ENCODE measurements around the gene PALS2.

PALS2 gene

DNA sequence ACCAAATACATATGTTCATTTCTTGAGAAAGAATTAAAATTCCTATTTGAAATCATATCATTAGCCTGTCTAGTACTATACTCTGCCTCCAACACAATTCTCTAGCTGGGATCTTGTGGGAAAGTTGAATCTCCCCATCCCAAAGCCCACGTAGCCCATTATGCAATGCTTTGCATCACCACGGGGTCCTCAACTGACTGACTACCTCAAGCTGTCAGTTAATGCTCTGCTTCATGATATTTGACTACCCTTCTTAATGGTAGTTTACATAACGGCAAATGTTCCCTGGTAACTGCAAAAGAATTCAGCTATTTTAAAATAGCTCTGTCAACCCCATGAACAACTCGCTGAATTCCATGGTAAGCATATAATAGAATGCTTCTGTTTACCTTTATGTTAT lies 23.3 kb upstream of the PALS2 start:
- DNase-seq = no peak
- TF ChIP-seq, protein P1, sequence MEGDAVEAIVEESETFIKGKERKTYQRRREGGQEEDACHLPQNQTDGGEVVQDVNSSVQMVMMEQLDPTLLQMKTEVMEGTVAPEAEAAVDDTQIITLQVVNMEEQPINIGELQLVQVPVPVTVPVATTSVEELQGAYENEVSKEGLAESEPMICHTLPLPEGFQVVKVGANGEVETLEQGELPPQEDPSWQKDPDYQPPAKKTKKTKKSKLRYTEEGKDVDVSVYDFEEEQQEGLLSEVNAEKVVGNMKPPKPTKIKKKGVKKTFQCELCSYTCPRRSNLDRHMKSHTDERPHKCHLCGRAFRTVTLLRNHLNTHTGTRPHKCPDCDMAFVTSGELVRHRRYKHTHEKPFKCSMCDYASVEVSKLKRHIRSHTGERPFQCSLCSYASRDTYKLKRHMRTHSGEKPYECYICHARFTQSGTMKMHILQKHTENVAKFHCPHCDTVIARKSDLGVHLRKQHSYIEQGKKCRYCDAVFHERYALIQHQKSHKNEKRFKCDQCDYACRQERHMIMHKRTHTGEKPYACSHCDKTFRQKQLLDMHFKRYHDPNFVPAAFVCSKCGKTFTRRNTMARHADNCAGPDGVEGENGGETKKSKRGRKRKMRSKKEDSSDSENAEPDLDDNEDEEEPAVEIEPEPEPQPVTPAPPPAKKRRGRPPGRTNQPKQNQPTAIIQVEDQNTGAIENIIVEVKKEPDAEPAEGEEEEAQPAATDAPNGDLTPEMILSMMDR (IDR thresholded peaks at IDR 0.05; ENCODE audit: low read depth, low read length) = no peak

DNA sequence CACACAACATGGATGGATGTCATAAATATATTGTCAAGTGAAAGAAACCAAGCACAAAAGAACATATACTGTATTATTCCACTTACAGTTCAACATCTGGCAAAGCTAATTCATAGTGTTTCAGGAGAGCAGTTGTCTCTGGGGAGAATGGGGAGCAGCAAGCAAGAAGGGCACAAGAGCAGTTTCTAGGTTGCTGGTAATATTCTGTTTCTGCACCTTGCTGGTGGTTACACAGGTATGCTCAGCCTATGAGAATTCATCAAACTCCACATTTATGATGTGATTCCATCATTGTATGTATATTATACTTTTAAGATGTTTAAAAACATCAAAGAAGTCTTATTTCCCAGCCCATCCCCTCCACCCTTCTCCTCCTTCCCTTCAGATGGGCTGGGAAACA lies 18.1 kb upstream of the PALS2 start:
- no peaks in the 10 kb centered on the region for H3K27me3 ChIP-seq (ENCODE audit: insufficient read depth, low read depth, severe bottlenecking)
- no peaks in the 10 kb centered on the region for H3K9me3 ChIP-seq (ENCODE audit: severe bottlenecking)
- no peak for DNase-seq
- H3K4me3 ChIP-seq (ENCODE audit: low read depth, low read length) = no peak overlapping the region
- H3K27ac ChIP-seq = no peak overlapping the region
- H3K36me3 ChIP-seq = no peaks in the 10 kb centered on the region
- TF ChIP-seq, protein P1 (IDR thresholded peaks at IDR 0.05; ENCODE audit: low read depth, low read length) = no peak

More for the DNA sequence above, 23.3 kb upstream of the PALS2 start:
- no peaks in the 10 kb centered on the region for H3K27me3 ChIP-seq (ENCODE audit: insufficient read depth, low read depth, severe bottlenecking)
- no peak overlapping the region for H3K27ac ChIP-seq
- no peak overlapping the region for H3K4me3 ChIP-seq (ENCODE audit: low read depth, low read length)
- H3K9me3 ChIP-seq (ENCODE audit: severe bottlenecking) = no peaks in the 10 kb centered on the region
- H3K36me3 ChIP-seq = no peaks in the 10 kb centered on the region

DNA sequence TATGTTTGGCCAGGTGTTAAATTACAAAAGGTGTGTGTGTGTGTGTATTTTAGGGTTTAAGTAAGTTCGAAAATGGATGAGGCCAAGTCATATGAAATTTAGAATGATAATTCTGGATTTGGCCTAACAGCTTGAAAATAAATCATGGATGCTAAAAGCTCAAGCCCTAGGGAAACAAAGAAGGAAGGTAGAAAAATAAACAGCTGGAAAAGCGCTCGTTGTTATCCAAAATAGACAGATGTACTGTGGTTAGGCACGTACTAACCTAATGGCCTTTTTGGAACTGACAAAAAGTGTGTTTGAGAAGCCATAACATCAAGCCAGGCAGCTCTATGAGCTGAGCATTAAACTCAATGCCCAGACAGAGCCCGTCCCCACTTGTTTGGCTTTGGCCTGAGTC lies 17.5 kb upstream of the PALS2 start:
- no peak for DNase-seq
- no peaks in the 10 kb centered on the region for H3K36me3 ChIP-seq
- H3K9me3 ChIP-seq (ENCODE audit: severe bottlenecking) = no peaks in the 10 kb centered on the region
- no peak overlapping the region for H3K27ac ChIP-seq
- TF ChIP-seq, protein P1 (IDR thresholded peaks at IDR 0.05; ENCODE audit: low read depth, low read length) = no peak
- H3K27me3 ChIP-seq (ENCODE audit: insufficient read depth, low read depth, severe bottlenecking) = no peaks in the 10 kb centered on the region
- H3K4me3 ChIP-seq (ENCODE audit: low read depth, low read length) = no peak overlapping the region

DNA sequence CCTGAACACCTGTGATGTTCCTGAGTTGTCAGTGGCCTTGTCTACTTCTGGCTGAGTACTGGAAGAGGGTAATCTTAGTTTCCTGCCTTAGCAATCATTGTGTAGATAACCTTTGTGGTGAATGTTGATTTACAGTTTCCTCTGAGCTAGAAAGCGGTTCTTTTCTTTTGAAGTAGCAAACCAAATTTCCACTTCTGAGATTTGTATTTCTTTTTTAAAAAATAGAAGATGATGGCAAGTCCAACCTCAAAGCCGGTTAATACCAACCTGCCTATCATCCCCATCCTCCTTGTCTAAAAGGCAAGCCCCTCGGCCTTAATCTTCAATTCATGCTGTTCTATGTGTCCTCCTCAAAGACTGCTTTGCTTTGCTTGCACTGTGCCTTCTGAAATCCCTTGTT lies 12.5 kb upstream of the PALS2 start:
- H3K9me3 ChIP-seq (ENCODE audit: severe bottlenecking) = no peaks in the 10 kb centered on the region
- DNase-seq = no peak
- TF ChIP-seq, protein P1 (IDR thresholded peaks at IDR 0.05; ENCODE audit: low read depth, low read length) = no peak
- no peak overlapping the region for H3K4me3 ChIP-seq (ENCODE audit: low read depth, low read length)
- H3K27ac ChIP-seq = no peak overlapping the region
- no peaks in the 10 kb centered on the region for H3K36me3 ChIP-seq
- H3K27me3 ChIP-seq (ENCODE audit: insufficient read depth, low read depth, severe bottlenecking) = no peaks in the 10 kb centered on the region

DNA sequence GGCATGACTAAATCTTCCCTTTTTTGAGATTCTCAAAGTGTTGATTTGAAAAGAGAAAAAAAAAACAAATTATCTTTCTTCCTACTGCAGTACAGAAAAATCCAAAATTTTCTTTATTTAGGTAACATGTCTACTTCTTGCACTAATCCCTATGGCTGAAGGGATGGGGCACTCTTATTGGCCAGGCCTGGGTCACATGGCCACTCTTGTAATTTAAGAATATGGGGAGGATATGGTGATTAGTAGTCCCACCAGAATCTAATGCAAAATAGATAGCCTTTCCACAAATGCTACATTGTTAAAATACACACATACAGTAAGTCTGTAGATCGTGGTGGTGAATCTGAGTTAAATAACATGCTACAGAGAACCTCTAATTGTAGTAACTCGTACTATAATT lies 7.0 kb upstream of the PALS2 start:
- no peak for DNase-seq
- H3K27ac ChIP-seq = no peak overlapping the region
- H3K36me3 ChIP-seq = no peaks in the 10 kb centered on the region
- no peaks in the 10 kb centered on the region for H3K9me3 ChIP-seq (ENCODE audit: severe bottlenecking)
- TF ChIP-seq, protein P1 (IDR thresholded peaks at IDR 0.05; ENCODE audit: low read depth, low read length) = no peak
- H3K27me3 ChIP-seq (ENCODE audit: insufficient read depth, low read depth, severe bottlenecking) = no peaks in the 10 kb centered on the region
- no peak overlapping the region for H3K4me3 ChIP-seq (ENCODE audit: low read depth, low read length)

DNA sequence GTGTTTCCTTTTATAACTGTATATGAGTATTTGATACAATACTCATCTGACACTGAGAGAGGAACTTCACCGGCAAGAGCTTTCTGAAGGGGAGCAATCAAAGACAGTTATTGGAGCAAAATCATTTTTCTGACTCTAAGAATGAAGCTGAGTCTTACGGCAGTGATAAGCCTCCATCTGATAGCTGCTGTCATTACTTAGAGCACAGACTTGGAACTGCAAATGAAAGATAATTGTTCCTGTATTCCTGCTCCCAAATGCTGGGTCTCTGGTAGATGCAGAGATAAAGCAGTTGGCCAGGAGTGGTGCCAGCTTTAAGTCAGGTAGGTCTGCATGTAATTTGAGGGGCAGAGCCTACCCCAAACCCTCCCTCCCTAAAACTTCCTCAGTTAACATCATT lies 2.3 kb upstream of the PALS2 start:
- Histone ChIP-seq H3K36me3 (no peaks in the 10 kb centered on the region), H3K27me3 (ENCODE audit: insufficient read depth, low read depth, severe bottlenecking) (no peaks in the 10 kb centered on the region), H3K4me3 (ENCODE audit: low read depth, low read length) (no peak overlapping the region), H3K9me3 (ENCODE audit: severe bottlenecking) (no peaks in the 10 kb centered on the region), H3K27ac (no peak overlapping the region)
- TF ChIP-seq, protein P1 (IDR thresholded peaks at IDR 0.05; ENCODE audit: low read depth, low read length) = no peak
- DNase-seq = no peak

Measured in WERI-Rb-1 (cell line).